HL-60/S4 (cell line): ENCODE data around the gene ANTXRL.
"Not testable (repeated sequence)": the region's sequence is repeated elsewhere in the genome, so short reads cannot be mapped to it uniquely, and the experiment has no call there.

ENCODE experiments used
- in situ Hi-C: fragments of 300-500 bp; cut with MboI; formaldehyde crosslinking; loops from 2 replicates; pipeline ENCODE4 v1.14.3; 2022; ENCODE audit warnings: low sequenced_read_pairs

ANTXRL gene

GRCh38 chr10:46291817-46292572, 5.2 kb downstream of the ANTXRL start:
- in situ Hi-C loops, result no loop called here

- in situ Hi-C loops, result no loop called here
Observed at GRCh38 chr10:46292573-46293023, 5.8 kb downstream of the ANTXRL start.

GRCh38 chr10:46293228-46293627, 6.4 kb downstream of the ANTXRL start:
- in situ Hi-C loops, result no loop called here

- in situ Hi-C loops, result no loop called here
Observed at GRCh38 chr10:46293832-46294640, 7.2 kb downstream of the ANTXRL start.

- in situ Hi-C loops, result no loop called here
Observed at GRCh38 chr10:46294641-46295220, 7.9 kb downstream of the ANTXRL start.

GRCh38 chr10:46295350-46296010, 8.7 kb downstream of the ANTXRL start:
- in situ Hi-C loops, result not testable (repeated sequence)

- in situ Hi-C loops, result not testable (repeated sequence)
Observed at GRCh38 chr10:46296086-46296485, 9.3 kb downstream of the ANTXRL start.

GRCh38 chr10:46296641-46297141, 9.9 kb downstream of the ANTXRL start:
- in situ Hi-C loops, result no loop called here

GRCh38 chr10:46297406-46298204, 10.8 kb downstream of the ANTXRL start:
- in situ Hi-C loops, result no loop called here

GRCh38 chr10:46298477-46299285, 11.9 kb downstream of the ANTXRL start:
- in situ Hi-C loops, result no loop called here

- in situ Hi-C loops, result no loop called here
Observed at GRCh38 chr10:46299286-46299535, 12.4 kb downstream of the ANTXRL start.

- in situ Hi-C loops, result no loop called here
Observed at GRCh38 chr10:46299536-46300369, 13.0 kb downstream of the ANTXRL start.

- in situ Hi-C loops, result not testable (repeated sequence)
Observed at GRCh38 chr10:46300370-46300711, 13.5 kb downstream of the ANTXRL start.

GRCh38 chr10:46301056-46301645, 14.4 kb downstream of the ANTXRL start:
- in situ Hi-C loops, result no loop called here

- in situ Hi-C loops, result no loop called here
Observed at GRCh38 chr10:46301721-46302479, 15.1 kb downstream of the ANTXRL start.

- in situ Hi-C loops, result not testable (repeated sequence)
Observed at GRCh38 chr10:46302765-46303352, 16.1 kb downstream of the ANTXRL start.

GRCh38 chr10:46304062-46304461, 17.3 kb downstream of the ANTXRL start:
- in situ Hi-C loops, result no loop called here
